Anterior cingulate cortex (tissue), 58 donors: ENCODE results near the gene GPN2.
"Not testable (repeated sequence)": the region's sequence is repeated elsewhere in the genome, so short reads cannot be mapped to it uniquely, and the experiment has no call there.

Source experiments
- DNase-seq, 58 donors: peaks; one replicate each; lab custom pipeline; 2025; lab: John Stamatoyannopoulos, UW

GPN2 gene

GRCh38 chr1:26861286-26861701 is 28.8 kb downstream of the GPN2 start:
- DNase-seq, result no peak

GRCh38 chr1:26858891-26859640 is 31.0 kb downstream of the GPN2 start:
- no peak for DNase-seq

GRCh38 chr1:26858160-26858559 is 31.9 kb downstream of the GPN2 start:
- no peak for DNase-seq

GRCh38 chr1:26857473-26858060 is 32.5 kb downstream of the GPN2 start:
- DNase-seq, result peak in 3 of 58 donors; percentile 20 to 32 (median 32)

DNA sequence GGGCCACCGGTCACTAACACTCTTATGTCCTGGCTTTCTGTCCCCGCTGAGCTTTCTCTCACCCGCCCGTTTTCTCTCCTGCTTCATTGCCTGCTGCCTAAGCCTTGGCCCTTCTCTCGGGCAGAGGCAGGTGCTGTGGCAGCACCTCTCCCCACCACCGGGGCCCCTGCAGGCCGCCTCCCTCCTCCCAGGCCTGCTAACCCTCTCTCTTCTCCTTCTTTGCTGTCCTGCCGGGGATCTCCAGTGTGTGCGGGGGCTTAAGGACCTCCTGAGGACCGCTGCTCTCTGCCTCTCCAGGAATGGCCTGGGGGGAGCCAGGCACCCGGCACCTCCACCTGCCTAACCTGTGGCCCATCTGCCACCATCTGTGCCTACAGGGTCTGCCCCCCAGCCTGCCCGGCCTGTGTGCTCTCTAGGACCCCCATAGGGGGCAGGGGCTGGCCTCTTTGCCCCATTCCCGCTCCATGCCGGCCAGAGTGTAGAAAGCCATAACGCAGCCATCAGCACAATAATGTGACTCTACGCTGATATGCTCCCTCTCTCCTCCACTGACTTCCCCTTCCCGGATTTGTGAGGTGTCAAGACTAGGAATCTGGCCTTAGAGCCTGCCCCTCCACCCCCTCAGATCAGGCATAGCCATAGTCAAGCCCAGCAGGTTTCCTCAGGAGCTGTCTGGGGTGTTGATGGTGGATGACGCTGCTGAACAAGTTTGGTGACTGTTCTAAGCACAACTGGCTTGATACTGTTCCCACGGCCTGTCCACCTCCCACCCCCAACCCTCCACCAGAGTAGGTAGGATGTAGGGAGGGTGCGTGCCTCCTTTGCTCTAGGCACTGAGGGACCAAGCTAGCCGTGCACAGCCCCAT is 33.2 kb downstream of the GPN2 start:
- no peak for DNase-seq

DNA sequence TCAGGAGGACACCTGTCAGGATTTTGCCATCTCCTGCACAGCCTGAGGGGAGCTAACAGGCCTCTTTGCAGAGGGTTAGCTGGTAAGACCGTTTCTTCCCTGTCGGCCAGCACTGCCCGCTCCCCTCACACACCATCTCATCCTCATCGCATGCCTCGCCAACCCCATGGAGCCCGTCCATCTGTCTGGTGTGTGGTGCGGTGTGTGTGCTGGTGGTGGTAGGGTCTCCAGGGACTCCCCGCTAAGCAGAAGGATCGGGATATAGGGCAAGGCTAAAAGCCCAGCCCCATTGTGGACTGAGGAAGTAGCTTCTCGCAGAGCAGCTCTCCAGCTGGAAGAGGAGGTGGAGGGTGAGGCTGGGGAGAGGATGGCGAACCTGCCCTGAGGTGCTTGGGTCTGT is 33.9 kb downstream of the GPN2 start:
- DNase-seq, result no peak

GRCh38 chr1:26855636-26856035 is 34.4 kb downstream of the GPN2 start:
- no peak for DNase-seq

DNA sequence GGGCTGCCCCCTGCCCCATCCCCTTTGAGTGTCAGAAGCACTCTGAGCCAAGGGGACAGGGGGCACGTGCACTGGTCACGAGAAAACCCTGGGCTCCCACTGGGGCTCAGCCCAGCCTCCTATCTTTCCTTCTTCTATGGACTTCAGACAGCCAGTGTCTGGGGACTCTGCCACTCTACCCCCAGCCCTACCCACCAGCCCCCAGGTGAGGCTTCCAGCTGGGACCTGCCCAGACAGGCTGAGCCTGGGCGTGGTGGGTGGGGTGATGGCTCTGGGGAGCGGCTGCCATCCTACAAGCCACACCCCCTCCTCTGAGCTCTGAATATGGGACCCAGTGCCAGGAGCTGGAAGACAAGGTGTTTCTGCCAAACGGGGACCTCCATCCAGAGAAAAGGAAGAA is 35.2 kb downstream of the GPN2 start:
- no peak for DNase-seq

DNA sequence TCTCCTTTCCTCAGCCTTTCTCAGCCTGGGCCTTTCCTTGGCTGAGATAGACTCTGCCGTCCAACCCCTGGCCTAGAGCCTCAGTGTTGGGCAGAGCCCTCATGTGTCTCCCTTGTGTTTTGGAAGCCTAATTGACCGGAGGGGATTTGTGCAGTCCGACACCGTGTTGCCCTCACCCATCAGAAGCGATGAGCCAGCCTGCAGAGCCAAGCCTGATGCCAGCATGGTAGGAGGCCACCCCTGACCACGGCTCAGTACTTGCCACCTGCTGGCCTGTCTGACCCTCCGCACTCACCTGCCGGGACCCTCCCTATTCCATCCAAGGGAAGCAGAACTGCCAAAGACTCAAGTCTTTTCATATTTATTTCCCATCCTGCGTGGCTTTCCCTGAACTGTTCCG is 36.5 kb downstream of the GPN2 start:
- DNase-seq, result no peak

DNA sequence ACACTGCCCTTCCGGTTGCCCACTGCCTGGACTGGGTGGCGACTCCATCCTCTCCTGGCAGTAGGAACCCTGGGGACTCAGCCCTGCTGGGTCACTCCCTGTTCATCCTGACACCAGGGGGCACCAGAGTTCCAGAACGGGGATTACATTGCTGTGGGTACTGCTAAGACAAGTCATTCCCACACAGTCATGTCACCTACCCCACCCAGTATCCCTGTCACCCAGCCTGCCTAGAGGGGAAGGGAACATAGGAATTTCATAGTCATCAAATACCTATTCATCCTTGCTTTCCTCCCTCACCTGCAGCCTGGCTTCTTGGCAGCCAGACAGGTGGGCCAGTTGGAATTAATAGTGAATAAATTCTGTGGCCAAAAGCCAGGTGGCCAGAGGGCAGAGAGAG is 36.9 kb downstream of the GPN2 start:
- peak in 44 of 58 donors; percentile 10 to 81 (median 38) for DNase-seq

GRCh38 chr1:26852701-26853100 is 37.4 kb downstream of the GPN2 start:
- no peak for DNase-seq

- no peak for DNase-seq
Measured at GRCh38 chr1:26851106-26851684, 38.9 kb downstream of the GPN2 start.

DNA sequence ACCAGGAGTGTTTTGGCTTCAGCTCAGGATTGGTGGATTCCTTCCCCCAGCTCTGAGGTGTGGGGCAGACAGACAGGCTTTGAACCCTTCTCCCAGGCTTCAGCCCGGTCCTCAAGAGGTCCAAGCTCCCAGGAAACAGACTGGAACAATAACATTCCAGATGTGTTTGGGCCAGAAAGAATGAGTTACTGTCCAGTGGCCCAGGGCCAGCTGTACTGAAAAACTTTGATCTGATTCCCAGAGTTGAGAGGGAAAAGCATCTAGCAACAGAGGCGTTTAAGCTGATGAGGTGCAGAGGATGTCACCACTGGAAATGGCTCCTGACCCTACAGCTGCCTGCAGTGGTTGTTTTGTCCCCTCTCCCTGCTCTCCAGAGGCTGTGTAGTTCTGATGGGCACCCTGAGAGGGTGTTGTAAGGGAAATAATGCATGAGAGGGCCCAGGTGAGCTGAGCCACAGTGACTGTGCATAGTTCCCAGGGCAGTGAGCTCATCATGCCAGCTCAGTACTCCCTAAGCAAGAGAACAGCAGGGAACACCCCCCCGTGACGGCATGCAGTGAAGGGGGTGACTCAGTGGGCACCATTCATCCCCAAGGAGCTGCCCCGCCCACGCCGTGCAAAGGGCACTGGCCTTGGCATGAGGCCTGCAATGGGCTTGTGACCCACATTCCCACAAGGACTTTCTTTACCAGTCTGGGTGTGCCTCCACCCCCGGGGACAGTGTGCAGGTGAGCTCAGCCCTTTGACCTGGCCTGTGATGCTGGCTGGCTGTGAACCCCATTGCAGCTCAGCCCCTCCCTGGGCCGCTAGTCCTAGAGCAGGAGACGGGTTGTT is 40.9 kb downstream of the GPN2 start:
- DNase-seq, result peak in 3 of 58 donors; percentile 7 to 16 (median 8)

DNA sequence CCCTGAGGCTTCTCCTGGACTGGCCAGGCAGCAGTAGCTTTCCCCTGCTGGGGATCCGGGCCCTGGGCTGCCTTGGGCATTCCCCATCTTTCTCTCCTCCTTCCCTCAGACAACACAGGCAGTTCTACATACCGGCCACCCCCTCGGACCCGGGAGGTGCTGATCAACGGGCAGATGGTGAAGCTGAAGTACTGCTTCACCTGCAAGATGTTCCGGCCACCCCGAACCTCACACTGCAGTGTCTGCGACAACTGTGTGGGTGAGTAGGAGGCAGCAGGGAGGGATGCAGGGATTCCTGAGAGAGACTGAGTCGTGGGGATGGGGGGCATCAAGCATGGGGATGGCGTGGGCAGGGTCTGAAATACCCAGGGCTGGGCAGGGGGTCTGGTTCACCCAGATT is 41.6 kb downstream of the GPN2 start:
- no peak for DNase-seq

DNA sequence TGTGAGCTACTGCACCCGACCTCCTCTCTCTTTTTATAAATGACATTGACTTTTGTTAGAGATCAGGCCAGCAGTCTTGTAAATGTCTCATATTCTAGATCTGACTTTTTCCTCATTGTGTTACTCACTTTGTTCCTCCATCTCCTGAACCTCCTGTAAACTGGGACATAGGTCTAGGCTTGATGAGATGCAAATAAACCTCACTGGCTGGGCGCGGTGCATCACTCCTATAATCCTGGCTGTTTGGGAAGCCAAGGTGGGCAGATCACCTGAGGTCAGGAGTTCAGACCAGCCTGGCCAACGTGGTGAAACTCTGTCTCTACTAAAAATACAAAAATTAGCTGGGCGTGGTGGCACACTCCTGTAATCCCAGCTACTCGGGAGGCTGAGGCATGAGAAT is 42.3 kb downstream of the GPN2 start:
- not testable (repeated sequence) for DNase-seq

- no peak for DNase-seq
Measured at GRCh38 chr1:26844424-26845196, 45.5 kb downstream of the GPN2 start.

DNA sequence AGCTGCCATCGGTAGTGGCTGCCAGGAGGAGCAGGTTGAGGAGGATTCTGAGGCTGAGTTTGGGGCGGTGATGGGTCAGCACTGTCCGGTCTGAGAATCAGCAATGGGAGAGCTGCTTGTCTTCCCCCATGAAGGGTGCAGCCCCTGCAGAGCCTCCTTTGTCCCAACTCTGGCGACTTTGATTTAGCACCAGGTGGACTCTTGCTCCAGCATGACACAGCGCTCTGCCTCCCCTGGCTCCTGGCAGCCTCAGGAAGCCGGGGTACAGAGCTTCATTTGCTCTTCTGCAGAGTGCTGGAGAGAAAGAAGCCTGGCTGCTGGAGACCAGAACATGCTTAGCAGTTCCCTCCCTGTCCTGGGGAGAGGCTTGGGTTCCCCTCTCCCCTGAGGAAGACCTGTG is 50.3 kb downstream of the GPN2 start:
- no peak for DNase-seq

GRCh38 chr1:26839339-26839722 is 50.8 kb downstream of the GPN2 start:
- no peak for DNase-seq
